ENCODE data around the gene RBM28.
"Not testable (repeated sequence)": the region's sequence is repeated elsewhere in the genome, so short reads cannot be mapped to it uniquely, and the experiment has no call there.

The RBM28 gene

GRCh38 chr7:128281605-128282380 lies 61.9 kb downstream of the RBM28 start:
- no peak for DNase-seq (ENCODE audit: low read depth)

GRCh38 chr7:128280451-128280850 lies 63.3 kb downstream of the RBM28 start:
- not testable (repeated sequence) for DNase-seq (ENCODE audit: low read depth)

- no peak for DNase-seq (ENCODE audit: low read depth)
Measured at GRCh38 chr7:128279124-128279713, 64.5 kb downstream of the RBM28 start.

DNA sequence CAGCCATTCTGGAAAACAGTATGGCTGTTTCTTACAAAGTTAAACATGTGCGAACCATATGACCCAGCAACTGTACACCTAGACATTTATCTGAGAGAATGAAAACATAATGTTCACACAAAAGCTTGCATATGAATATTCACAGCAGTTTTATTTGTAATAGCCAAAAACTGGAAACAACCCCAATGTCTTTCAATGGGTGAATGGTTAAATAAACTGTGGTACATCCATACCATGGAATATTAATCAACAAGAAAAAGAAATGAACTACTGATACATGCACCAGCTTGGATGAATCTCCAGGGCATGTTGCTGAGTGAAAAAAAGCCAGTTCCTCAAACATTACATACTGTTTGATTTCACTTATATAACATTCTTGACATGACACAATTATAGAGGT lies 65.3 kb downstream of the RBM28 start:
- DNase-seq (ENCODE audit: low read depth): no peak

DNA sequence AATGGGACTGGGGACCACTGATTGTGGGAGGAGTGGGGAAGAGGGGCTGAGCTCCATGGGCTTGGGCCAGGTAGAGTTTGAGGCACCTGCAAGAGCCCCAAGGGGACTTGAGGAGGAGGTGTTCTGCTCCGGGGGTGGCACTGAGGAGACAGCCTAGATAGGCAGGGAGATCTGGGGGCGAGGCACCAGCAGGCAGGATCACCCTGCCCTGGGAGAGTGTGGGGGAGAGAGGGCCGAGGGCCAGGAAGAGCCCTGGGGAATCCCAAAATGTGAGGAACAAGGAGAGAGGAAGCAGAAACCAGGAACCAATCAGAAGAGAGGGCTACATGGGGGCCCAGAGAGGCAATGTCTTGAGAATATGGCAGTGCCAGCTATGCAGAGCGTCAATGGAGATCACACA lies 68.0 kb downstream of the RBM28 start:
- DNase-seq (ENCODE audit: low read depth): no peak

GRCh38 chr7:128274884-128275603 lies 68.7 kb downstream of the RBM28 start:
- no peak for DNase-seq (ENCODE audit: low read depth)

DNA sequence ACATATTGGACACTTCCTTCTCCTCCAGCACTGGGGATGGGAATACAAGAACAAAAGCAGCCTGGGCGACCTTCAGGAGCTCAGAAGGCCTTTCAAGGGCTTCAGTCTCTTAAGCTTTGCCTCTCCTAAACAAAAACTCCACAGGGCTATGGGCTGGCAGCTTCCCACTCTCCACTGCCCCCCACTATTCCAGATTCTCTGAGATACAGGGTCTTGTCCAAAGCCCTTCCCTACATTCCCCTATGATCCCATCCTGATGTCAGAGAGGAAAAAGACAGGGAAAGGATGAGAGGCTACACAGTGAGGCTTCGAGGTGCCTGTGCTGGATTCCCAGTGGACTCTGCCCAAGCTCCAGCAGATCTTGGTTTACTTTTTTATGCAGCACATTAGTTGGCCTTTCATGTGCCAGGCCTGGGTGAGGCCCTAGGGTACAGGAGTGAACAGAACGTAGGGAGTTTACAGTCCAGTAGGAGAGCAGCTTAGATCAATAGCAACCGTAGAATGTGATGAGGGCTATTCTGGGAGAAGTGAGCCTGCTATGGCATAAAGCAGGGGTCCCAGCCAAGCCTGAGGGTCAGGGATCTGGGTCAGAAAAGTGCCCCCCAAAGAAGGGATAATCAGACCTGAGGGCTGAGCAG lies 69.3 kb downstream of the RBM28 start:
- no peak for DNase-seq (ENCODE audit: low read depth)

GRCh38 chr7:128271942-128272481 lies 71.7 kb downstream of the RBM28 start:
- no peak for DNase-seq (ENCODE audit: low read depth)

- DNase-seq (ENCODE audit: low read depth): no peak
Measured at GRCh38 chr7:128271471-128271941, 72.2 kb downstream of the RBM28 start.

- no peak for DNase-seq (ENCODE audit: low read depth)
Measured at GRCh38 chr7:128270826-128271272, 72.9 kb downstream of the RBM28 start.

DNA sequence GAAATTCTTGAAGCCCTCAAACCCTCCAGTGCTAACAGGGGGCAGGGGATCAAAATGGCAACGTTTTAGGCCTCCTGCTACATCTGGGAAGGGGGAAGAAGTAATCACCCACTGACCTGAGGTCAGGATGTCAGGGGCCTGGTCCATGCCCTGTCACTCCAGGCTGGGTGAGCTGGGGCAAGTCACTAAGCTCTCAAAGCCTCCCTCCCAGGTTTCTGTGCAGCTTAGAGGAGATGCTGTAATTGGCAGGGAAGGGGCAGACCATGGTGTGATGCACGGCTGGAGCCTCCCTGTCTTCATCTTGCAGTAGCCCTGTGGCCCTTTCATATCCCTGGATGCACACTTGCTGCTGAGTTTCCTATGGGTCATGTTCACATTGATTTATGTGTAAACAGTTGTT lies 75.5 kb downstream of the RBM28 start:
- DNase-seq (ENCODE audit: low read depth): no peak

- DNase-seq (ENCODE audit: low read depth): no peak
Measured at GRCh38 chr7:128267595-128267924, 76.1 kb downstream of the RBM28 start.

DNA sequence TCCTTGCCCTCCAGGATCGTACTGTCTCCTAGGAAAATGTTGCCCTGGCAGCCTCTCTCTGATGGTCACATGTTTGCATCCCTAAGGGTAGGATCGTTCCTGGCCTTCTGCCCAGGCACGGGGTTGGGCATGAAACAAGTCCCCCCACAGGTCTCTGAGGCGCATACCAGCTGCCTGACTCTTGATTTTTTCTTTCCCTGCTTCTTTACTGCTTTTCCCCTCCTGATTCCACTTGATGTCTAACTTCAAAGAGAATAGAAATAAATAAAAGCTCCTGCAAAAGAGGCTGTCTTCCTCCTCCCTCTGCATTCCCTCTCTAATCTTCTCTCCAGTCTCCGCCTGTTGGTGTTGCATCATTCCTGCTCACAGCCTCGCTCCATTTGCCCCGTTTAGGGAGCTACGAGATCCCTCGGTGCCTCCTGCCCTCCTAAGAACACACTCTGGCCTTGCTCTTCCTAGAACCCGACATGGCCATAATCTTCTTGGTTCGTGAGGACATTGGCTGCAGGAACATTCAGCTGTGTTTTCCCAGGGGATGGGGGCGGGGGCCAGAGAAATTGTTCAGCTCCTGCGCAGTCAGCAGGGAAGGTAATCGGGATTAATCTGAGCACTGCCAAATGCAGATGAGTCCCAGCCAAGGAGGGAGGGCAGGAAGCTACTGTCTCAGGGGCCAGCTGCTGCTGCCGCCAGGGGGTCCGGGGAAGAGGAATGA lies 76.7 kb downstream of the RBM28 start:
- DNase-seq (ENCODE audit: low read depth): no peak

DNA sequence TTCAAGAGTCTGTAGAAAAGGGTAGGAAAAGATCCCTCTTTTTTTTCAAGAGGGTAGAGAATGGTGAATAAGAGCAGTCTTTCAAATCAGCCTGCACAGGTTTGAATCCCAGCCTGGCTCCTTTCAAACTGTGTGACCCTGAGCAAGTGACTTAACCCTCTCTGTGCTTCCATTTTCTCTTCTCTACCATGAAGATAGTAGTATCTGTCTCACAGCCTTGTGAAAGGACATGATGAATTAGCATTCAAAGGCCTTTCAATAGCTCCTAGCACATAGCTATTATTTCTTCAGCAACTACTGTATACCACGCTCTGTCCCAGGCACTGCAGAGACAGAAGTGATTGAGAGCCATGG lies 77.2 kb downstream of the RBM28 start:
- no peak for DNase-seq (ENCODE audit: low read depth)

- DNase-seq (ENCODE audit: low read depth): no peak
Measured at GRCh38 chr7:128265906-128266300, 77.8 kb downstream of the RBM28 start.

DNA sequence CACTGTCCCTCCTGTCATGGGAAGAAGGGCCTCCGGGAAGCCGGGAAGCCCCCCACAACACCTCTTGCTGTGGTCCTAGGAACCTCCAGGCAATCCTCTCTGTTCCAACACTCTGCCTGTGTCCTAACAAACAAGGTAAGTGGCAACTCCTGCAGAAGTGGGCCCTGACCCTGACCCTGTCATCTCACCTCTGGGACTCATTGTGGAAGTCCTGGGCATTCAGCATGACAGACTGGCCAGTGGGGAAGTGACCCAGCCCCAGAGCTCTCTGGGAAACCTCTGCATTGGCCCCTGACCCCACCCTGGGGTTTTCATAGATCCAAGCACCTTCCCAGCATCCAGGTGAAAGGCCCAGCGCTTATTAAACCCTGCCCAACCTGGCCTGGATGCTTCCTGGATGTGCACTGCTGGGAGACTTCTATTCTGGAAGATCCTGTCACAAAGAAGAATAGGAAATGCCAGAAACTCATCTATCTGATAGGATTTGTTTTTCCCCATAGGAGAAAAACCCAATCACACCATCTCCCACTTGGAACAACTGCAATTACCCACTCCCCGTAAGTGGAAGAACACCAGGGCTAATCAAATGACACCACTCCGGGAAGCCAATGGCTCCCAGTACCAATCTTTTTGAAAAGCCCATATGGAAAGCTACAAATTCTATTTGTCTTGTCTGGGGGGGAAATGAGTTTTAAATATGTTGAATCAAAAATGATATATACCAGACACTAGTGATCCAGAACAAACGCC lies 78.4 kb downstream of the RBM28 start:
- no peak for DNase-seq (ENCODE audit: low read depth)

DNA sequence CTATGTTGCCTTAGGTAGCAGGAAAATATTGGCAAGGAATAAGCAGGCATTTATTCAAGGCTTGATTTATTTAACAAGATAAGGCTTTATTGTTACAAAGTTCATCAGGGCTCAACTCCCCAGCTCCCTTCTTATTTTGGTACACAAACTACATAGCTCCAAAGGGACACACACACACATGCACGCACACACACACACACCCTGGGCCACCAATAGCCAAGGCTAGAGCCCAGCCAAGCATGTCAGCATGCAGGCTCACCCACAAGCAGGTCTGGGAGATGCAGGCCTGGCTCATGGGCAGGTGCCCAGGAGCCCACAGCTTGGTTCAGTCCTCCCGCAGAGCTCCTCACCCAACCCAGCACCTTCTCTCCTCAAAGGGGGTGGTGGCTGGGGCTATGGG lies 79.2 kb downstream of the RBM28 start:
- DNase-seq (ENCODE audit: low read depth): no peak

DNA sequence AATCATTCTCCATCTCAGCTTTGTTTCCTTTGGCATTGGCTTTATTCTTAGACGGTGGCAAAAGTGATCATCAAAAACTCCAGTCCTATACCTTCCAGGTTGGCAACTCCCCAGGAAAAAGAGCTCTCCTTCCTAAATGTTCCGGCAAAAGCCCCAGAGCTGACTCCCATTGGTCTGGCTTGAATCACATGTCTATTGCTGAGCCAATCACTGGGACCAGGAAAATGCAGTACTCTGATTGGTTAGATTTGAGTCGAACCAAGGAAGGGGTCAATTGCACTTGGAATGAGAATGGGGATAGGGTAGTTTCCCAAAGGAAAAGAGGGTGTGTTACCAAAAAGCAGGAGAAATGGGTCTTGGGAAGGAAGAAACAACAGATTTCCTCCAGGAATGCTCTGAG lies 80.3 kb downstream of the RBM28 start:
- no peak for DNase-seq (ENCODE audit: low read depth)

GRCh38 chr7:128262273-128263028 lies 81.3 kb downstream of the RBM28 start:
- no peak for DNase-seq (ENCODE audit: low read depth)

DNA sequence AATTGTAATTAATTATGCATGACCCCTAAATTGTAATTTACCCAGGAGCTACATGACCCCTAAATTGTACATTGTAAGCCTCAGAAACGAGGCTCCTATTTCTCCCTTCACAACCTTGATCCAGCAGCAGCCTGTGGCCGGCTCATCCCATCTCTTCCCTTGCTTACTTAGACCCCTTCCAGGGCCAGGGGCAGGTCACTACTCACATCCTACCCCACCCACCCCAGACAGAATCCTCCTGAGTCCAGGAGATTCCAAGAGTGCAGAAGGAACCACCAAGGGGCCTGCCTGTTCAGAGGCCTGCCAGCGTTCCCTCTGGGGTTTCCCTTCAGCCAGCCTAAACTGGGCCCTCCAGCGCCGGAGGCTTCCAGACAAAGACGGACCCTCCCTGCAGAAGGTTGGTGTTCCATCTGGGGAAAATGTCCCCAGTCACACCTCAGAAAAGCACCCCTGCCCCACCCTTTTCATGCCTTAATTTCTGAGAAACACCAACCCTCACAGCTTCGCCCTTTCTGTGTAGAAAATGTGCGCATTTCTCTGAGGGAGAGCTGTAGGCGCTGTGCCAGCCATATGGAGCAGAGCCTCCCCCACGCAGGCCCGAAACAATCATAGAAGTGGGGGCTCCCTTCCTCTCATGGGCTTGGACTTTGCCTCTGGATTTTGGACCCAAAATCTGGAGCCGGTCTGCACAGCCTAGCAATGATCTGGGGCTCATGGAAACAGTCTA lies 83.5 kb downstream of the RBM28 start:
- DNase-seq (ENCODE audit: low read depth): no peak

Measured in stimulated activated CD8-positive, alpha-beta memory T cell treated with anti-CD3 and anti-CD28 coated beads, Interleukin-15, amount 100 ng/mL, for 1 hour (primary cell).